Heart left ventricle (tissue), 16 donors: ENCODE results near the gene SPECC1. TPM values are rescaled to one million over a fixed set of nuclear protein-coding genes. Genes with fewer than 3 reads are reported as not detected.

Experiments used
- ATAC-seq, 4 donors: fragments of 200-7000 bp; cut with Tn5 transposase; one replicate each; pipeline ENCODE4 v1.9.1; 2020 to 2022; ENCODE audit warnings: moderate library complexity in 4 of 4, mild to moderate bottlenecking in 3 of 4, moderate number of reproducible peaks in 1 of 4
- DNase-seq, 5 donors: peaks; one replicate each; pipeline ENCODE4 v3.0.0-alpha.2; 2020
- H3K27ac ChIP-seq, 12 donors: fragments of 200-600 bp; sonication (generic) in 4 of 12; one replicate each; pipeline versions ENCODE4 v1.5.0 to v1.8.0; 2016 to 2022; ENCODE audit warnings: mild to moderate bottlenecking in 2 of 12
- H3K27me3 ChIP-seq, 9 donors: fragments of 200-600 bp; sonication (generic) in 2 of 9; one replicate each; pipeline versions ENCODE4 v1.5.1 to v1.8.0; 2016 to 2022; ENCODE audit warnings: mild to moderate bottlenecking in 3 of 9
- H3K36me3 ChIP-seq, 9 donors: fragments of 200-600 bp; sonication (generic) in 2 of 9; one replicate each; pipeline versions ENCODE4 v1.5.0 to v1.8.0; 2018 to 2022; ENCODE audit warnings: mild to moderate bottlenecking in 2 of 9
- H3K4me1 ChIP-seq, 12 donors: fragments of 200-600 bp; sonication (generic) in 4 of 12; one replicate each; pipeline versions ENCODE4 v1.5.0 to v1.8.0; 2016 to 2022; ENCODE audit warnings: mild to moderate bottlenecking in 3 of 12
- H3K4me3 ChIP-seq, 12 donors: fragments of 200-600 bp; sonication (generic) in 4 of 12; one replicate each; pipeline versions ENCODE4 v1.5.0 to v1.8.0; 2017 to 2022; ENCODE audit warnings: mild to moderate bottlenecking in 9 of 12, moderate library complexity in 4 of 12
- H3K9me3 ChIP-seq, 12 donors: fragments of 200-600 bp; sonication (generic) in 4 of 12; one replicate each; pipeline versions ENCODE4 v1.5.0 to v1.8.0; 2016 to 2022; ENCODE audit warnings: mild to moderate bottlenecking in 1 of 12
- POLR2A ChIP-seq, 2 donors: fragments of 450-650 bp; IDR thresholded peaks; one replicate each; pipeline ENCODE4 v1.6.1; 2017; ENCODE audit warnings: antibody characterized with exemption in 2 of 2, mild to moderate bottlenecking in 2 of 2, moderate library complexity in 2 of 2
- WGBS, 4 donors: extraction: QIAGEN DNeasy Blood & Tissue Kit in 2 of 4; methylation state at CpG; one replicate each; pipeline versions ENCODE4 v1.1.5 to v1.1.7; 2013 to 2018; 5-methylcytosine and 5-hydroxymethylcytosine counted together
- intact Hi-C, 10 donors: fragments of 100-400 bp; cut with DNase I; formaldehyde crosslinking; loops; one replicate each; pipeline versions ENCODE4 v1.11.1 to v1.14.2; 2022
- polyA plus RNA-seq, 2 donors: library from polyadenylated mRNA; stranded (reverse); fragments of 200-250 nt; gene quantifications; one replicate each; pipeline ENCODE4 v1.2.3, GENCODE V29; 2013
- total RNA-seq, 9 donors: library from RNA; depleted of rRNA in 2 of 9; stranded (reverse); fragments of >200 nt in 2 of 9; fragmentation: NEBNext Ultra II Directional in 3 of 9; extraction: Animal tissue kit (Norgen Biotek cat#: 25700) in 3 of 9; gene quantifications; one replicate each; pipeline versions ENCODE4 v1.1.0 to v1.2.4, GENCODE V29; 2016 to 2023
- TF ChIP-seq, protein P1 (sequence below), 12 donors: fragments of 200-600 bp; sonication (generic) in 4 of 12; IDR thresholded peaks; one replicate each; pipeline versions ENCODE4 v1.5.0 to v1.8.0; 2018 to 2022; ENCODE audit warnings: antibody characterized with exemption in 12 of 12, mild to moderate bottlenecking in 5 of 12
- donor health status: ischemic (EF 13 %, LVEDD 7.1; RV severe dilation, severe dysfunction).
- donor health status: healthy with polysubstance abuse.
- donor health status: DM: no; HTN: yes; CAD: no.
- donor health status: DM: no; HTN: no; CAD: no.
- donor health status: ischemic (EF 25% LVEDD 6.9; RV normal size, moderate dysfunction).
- donor health status: ischemic (EF 25% LVEDD 5.7; RV mildly dilated, moderate dysfunction).
- donor health status: healthy.
- donor health status: DM: yes; HTN: yes; CAD: no.
- donor health status: ischemic (EF 35%, LVEDD 5.7; RV mildly dilated, moderate dysfunction).
- donor health status: nonischemic (EF 11% LVEDD 7.7; RV severe dilation, severe dysfunction).
- donor health status: DM: yes; HTN: yes; CAD: no.
- donor health status: PGD.
- donor health status: ischemic (EF 29% LVEDD 5.4; RV normal size, mild dysfunction).
- donor health status: nonischemic (EF 23%, LVEDD 6.1; RV moderate dilation, normal function).

SPECC1 gene
- total and polyA plus RNA-seq, 11 donors: 3.8 to 18.4 (median 10.6) TPM

DNA sequence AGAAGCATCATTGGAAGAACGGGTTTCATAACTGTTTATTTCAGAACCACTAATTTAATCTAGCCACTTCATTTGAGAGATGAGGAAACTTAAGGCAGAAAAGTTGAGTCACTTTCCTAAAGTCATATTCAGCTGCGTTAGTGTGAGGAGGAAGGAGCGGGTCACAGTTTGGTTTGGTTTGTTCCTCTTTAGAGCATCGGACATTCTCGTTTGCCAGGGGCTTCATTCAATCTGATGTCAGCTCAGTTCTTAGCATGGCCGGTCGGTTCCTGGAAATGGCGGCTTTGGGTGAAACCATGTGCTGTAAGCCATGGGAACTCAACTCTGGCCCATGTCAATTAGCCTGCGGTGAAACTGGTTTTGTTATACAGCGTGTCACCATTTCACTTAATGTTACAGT is 271.7 kb downstream of the SPECC1 start:
- TF ChIP-seq, protein P1, sequence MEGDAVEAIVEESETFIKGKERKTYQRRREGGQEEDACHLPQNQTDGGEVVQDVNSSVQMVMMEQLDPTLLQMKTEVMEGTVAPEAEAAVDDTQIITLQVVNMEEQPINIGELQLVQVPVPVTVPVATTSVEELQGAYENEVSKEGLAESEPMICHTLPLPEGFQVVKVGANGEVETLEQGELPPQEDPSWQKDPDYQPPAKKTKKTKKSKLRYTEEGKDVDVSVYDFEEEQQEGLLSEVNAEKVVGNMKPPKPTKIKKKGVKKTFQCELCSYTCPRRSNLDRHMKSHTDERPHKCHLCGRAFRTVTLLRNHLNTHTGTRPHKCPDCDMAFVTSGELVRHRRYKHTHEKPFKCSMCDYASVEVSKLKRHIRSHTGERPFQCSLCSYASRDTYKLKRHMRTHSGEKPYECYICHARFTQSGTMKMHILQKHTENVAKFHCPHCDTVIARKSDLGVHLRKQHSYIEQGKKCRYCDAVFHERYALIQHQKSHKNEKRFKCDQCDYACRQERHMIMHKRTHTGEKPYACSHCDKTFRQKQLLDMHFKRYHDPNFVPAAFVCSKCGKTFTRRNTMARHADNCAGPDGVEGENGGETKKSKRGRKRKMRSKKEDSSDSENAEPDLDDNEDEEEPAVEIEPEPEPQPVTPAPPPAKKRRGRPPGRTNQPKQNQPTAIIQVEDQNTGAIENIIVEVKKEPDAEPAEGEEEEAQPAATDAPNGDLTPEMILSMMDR (IDR thresholded peaks at IDR 0.05): no peak
- TF ChIP-seq POLR2A (IDR thresholded peaks at IDR 0.05): no peak
- 86 to 94% (median 92%) methylated on average over 10 of the region's 10 CpGs for WGBS, 4 donors
- ATAC-seq (no peak), DNase-seq (no peak)
- Histone ChIP-seq H3K9me3 (no peaks in the 10 kb centered on the region), H3K4me1 (peaks cover 0 to 35% (median 0%) of the 10 kb centered on the region in 12 donors), H3K4me3 (no peak overlapping the region), H3K27ac (peak overlapping the region in 1 of 12 donors; percentile 80), H3K36me3 (peaks cover 0 to 4% (median 0%) of the 10 kb centered on the region in 9 donors), H3K27me3 (no peaks in the 10 kb centered on the region)
- intact Hi-C loops: no loop called here

DNA sequence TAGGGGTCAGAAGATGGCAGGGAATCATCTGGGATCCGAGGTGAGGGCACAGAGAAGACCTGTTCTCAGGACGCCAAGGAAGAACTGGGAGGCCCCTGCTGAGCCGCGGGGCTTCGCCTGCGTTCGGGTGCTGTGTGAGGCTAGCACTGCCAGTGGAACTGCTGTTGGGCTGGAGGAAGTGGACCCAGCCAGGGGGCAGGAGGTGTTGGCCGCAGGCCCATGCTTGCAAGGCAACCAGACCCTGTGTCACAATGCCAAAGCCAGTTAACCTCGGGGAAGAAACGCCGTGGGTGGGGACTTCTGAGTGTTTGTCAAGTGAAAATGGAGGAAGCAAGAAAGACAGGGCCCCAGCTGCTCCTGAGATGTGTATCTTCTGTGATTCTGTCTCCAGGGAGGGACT is 272.7 kb downstream of the SPECC1 start:
- DNase-seq: peak; percentile 24 to 74 (median 40)
- no peaks in the 10 kb centered on the region for H3K9me3 ChIP-seq
- 56 to 79% (median 69%) methylated on average over 11 of the region's 11 CpGs for WGBS, 4 donors
- peak in 3 of 4 donors; percentile 22 to 61 (median 43) for ATAC-seq
- H3K4me1 ChIP-seq: peaks cover 0 to 25% (median 0%) of the 10 kb centered on the region in 12 donors
- H3K4me3 ChIP-seq: no peak overlapping the region
- peak overlapping the region in 1 of 12 donors; percentile 80 for H3K27ac ChIP-seq
- TF ChIP-seq, protein P1 (IDR thresholded peaks at IDR 0.05): no peak
- no peak for TF ChIP-seq POLR2A (IDR thresholded peaks at IDR 0.05)
- no peaks in the 10 kb centered on the region for H3K27me3 ChIP-seq
- peaks cover 0 to 4% (median 0%) of the 10 kb centered on the region in 9 donors for H3K36me3 ChIP-seq
- intact Hi-C loops: no loop called here

DNA sequence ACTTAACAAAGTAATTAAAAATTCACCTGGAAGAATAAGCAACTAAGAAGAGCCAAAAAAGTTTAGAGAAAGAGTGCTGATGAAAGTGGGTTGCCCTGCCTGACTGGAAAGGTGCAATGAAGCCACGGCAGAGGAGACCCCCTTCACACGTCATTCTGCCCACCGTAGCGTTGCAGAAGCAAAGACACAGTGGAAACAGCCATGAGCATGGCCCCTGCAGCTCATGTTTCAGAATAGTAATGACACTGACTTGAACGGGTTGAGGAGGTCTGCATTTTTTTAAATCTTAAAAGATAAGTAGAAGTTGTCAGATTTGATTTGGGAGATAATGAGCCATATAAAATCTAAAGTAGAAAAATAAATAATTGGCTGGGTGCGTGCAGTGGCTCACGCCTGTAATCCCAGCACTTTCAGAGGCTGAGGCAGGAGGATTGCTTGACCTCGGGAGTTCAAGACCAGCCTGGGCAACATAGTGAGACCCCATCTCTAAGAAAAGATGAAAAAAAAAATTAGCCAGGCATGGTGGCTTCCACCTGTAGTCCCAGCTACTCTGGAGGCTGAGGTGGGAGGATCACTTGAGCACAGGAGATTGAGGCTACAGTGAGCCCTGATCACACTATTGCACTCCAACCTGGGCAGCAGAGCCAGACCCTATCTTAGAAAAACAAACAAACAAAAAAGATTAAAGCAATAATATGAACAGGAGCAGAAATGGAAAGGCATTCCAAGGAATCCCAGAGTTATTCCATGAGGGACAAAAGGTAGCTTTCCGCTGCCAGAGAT is 273.6 kb downstream of the SPECC1 start:
- ATAC-seq (no peak), DNase-seq (no peak)
- peaks cover 0 to 23% (median 0%) of the 10 kb centered on the region in 12 donors for H3K4me1 ChIP-seq
- WGBS, 4 donors: 88 to 92% (median 92%) methylated on average over 9 of the region's 9 CpGs
- H3K27me3 ChIP-seq: no peaks in the 10 kb centered on the region
- no peaks in the 10 kb centered on the region for H3K9me3 ChIP-seq
- no peak overlapping the region for H3K4me3 ChIP-seq
- H3K36me3 ChIP-seq: peaks cover 0 to 4% (median 0%) of the 10 kb centered on the region in 9 donors
- no peak for TF ChIP-seq POLR2A (IDR thresholded peaks at IDR 0.05)
- peak overlapping the region in 1 of 12 donors; percentile 80 for H3K27ac ChIP-seq
- intact Hi-C loops: no loop called here

DNA sequence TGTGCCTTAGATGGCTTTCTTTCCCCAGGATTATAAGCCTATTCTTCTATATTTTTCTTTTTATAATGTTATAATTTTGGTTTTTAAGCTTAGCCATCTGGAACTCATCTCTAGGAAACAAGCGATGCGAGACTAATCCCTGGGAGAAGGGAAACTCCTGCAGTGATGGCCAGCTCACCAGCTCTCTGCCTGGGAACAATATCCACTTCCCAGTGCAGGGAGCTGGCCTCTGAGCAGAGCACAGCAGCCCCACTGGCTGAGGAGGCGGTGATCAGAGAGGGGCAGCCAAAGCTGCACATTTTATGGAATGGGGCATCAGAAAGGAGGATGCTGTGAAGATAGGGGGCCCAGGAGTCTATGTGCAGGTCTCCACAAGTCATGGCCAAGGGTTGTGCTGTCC is 274.9 kb downstream of the SPECC1 start:
- Histone ChIP-seq H3K27me3 (no peaks in the 10 kb centered on the region), H3K36me3 (peaks cover 0 to 4% (median 0%) of the 10 kb centered on the region in 9 donors), H3K27ac (no peak overlapping the region), H3K4me1 (peaks cover 0 to 23% (median 0%) of the 10 kb centered on the region in 12 donors), H3K4me3 (no peak overlapping the region), H3K9me3 (peaks cover 0 to 3% (median 0%) of the 10 kb centered on the region in 12 donors)
- WGBS, 4 donors: 77 to 84% (median 79%) methylated on average over 3 of the region's 3 CpGs
- TF ChIP-seq, protein P1 (IDR thresholded peaks at IDR 0.05): no peak
- TF ChIP-seq POLR2A (IDR thresholded peaks at IDR 0.05): no peak
- ATAC-seq: peak in 2 of 4 donors; percentile 42 to 54
- intact Hi-C loops: no loop called here
- no peak for DNase-seq
